Measurements from ENCODE around the gene SAPCD1.
A peak's percentile ranks its signal among the peaks of the same experiment; 100 is the strongest.

- no peak for TF ChIP-seq CTCF (IDR thresholded peaks at IDR 0.05; ENCODE audit: low read depth, low read length)
- peak; percentile 87 for TF ChIP-seq POLR2A (IDR thresholded peaks at IDR 0.05; ENCODE audit: extremely low read depth, insufficient read length)
- peak; percentile 20; the same call in 1 of the 2 replicates for TF ChIP-seq MAX (IDR thresholded peaks at IDR 0.05; ENCODE audit: low read depth, low read length)
Observed at GRCh38 chr6:31736021-31736767, 26.3 kb upstream of the SAPCD1 start, which contains the start of gene CLIC1.

All from NB4 (cell line).